Measurements from ENCODE around the gene SALL3. TPM values are rescaled to one million over a fixed set of nuclear protein-coding genes. Genes with fewer than 3 reads are reported as not detected.
"Not testable (repeated sequence)": the region's sequence is repeated elsewhere in the genome, so short reads cannot be mapped to it uniquely, and the experiment has no call there.

Gene SALL3
- polyA plus RNA-seq (2013, experiment 1 of 2): 6.9 TPM
- polyA plus RNA-seq (2013, experiment 2 of 2): 7.2 TPM

DNA sequence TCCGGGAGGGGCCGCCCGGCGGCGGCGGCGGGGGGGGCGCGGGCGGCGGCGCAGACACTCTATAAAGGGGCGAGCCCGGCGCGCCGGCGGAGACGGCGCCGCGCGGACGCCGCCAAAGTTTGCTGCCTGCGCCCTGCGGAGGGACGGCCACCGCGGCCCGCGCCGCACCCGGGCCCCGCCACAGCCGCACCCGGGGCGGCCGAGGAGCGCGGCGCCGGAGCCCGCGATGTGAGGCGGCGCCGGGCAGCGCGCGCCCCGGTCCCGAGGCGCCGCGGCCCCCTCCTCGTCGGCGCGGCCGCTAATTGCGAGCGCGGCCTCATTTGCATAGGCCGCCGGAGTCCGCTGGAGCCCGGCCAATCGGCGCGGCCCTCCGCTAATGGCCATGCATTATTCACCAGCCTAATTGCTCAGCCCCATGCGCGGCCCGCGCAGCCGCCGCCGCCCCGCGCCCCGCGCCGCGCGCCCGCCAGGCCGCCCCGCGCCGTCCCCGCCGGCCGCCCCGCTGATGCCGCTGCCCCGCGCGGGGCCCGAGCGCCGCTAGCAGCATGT lies at the start of gene SALL3:
Gene SALL3 (plus strand): TSS at position 89 of the 549 bp plus-strand sequence. CDS start 457 bp downstream, at position 546.
- H3K9me3 ChIP-seq (ENCODE audit: control insufficient read depth, low read length): no peaks in the 10 kb centered on the region
- WGBS, 2 experiments (ENCODE audit: insufficient coverage in 2 of 2): 0 to 1% methylated on average over 37 to 88 of the region's 102 CpGs
- H3K4me1 ChIP-seq (ENCODE audit: control insufficient read depth, insufficient read depth, low read length, poor library complexity, severe bottlenecking): peaks cover 10% of the 10 kb centered on the region
- H3K4me3 ChIP-seq (ENCODE audit: extremely low read depth, insufficient read depth, low read length, poor library complexity, severe bottlenecking): peak within 1 kb of the TSS; percentile 67
- H3K36me3 ChIP-seq (ENCODE audit: control insufficient read depth, insufficient read depth, low read length): no peaks in the 10 kb centered on the region
- no peak within 1 kb of the TSS for H3K27ac ChIP-seq (ENCODE audit: low read depth, low read length, severe bottlenecking)

- WGBS, 2 experiments (ENCODE audit: insufficient coverage in 2 of 2): 77 to 83% methylated on average over 11 to 12 of the region's 14 CpGs
- Histone ChIP-seq H3K4me3 (ENCODE audit: extremely low read depth, insufficient read depth, low read length, poor library complexity, severe bottlenecking) (no peak overlapping the region), H3K27ac (ENCODE audit: low read depth, low read length, severe bottlenecking) (no peak overlapping the region), H3K36me3 (ENCODE audit: control insufficient read depth, insufficient read depth, low read length) (no peaks in the 10 kb centered on the region), H3K9me3 (ENCODE audit: control insufficient read depth, low read length) (no peaks in the 10 kb centered on the region), H3K4me1 (ENCODE audit: control insufficient read depth, insufficient read depth, low read length, poor library complexity, severe bottlenecking) (no peaks in the 10 kb centered on the region)
Measured at GRCh38 chr18:78932281-78932680, 47.3 kb upstream of the SALL3 start.

DNA sequence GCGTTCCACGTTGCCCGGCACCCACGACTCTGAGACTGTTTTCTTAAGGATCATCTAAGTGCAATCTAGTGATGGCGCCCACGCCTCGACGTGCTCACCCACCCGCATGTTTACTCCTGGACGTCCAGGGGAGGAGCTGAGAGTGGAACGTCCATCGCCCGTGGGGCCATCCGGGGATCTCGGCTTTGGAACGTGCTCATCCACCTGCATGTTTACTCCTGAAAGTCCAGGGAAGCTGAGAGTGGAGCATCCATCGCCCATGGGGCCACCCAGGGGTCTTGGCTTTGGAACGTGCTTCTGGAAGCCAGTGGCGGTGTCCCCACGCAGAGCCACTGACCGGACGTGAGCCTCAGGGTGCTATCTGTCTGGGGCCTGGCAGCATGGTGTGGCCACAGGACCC lies 45.6 kb upstream of the SALL3 start:
- Histone ChIP-seq H3K4me1 (ENCODE audit: control insufficient read depth, insufficient read depth, low read length, poor library complexity, severe bottlenecking) (no peaks in the 10 kb centered on the region), H3K27ac (ENCODE audit: low read depth, low read length, severe bottlenecking) (no peak overlapping the region), H3K9me3 (ENCODE audit: control insufficient read depth, low read length) (no peaks in the 10 kb centered on the region), H3K36me3 (ENCODE audit: control insufficient read depth, insufficient read depth, low read length) (no peaks in the 10 kb centered on the region), H3K4me3 (ENCODE audit: extremely low read depth, insufficient read depth, low read length, poor library complexity, severe bottlenecking) (no peak overlapping the region)
- WGBS, 2 experiments (ENCODE audit: insufficient coverage in 2 of 2): 94 to 95% methylated on average over 22 of the region's 22 CpGs

DNA sequence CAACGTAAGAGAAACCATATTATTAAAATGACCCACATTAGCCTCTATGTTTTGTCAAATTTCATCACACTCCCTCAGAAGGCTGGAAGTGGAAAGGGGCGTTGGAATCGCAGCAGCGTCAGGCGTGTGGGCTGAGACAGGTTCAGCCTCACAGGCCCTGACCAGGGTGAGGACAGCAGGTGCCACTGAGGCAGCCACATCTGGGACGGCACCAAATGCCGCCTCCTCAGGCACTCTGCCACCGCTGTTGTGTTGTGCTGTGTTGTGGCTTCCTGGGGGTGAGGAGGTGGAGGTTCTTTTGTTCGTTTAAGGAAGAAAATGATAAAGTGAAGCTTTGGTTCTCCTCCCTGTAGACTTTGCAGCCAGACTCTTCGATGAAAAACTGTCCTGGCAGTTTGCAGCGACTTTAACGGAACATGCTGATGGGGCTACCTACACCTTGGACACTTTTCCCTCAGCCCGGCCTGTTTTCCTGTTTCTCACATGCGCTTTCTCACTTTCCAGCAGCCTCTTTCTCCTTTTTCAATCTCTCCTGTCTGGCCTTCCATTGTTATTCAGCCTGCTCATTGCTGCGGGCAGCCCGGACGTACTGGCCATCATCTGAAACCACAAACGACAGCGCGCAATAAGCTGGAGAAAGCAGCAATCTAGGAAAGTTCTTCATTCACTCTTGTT lies 44.9 kb upstream of the SALL3 start:
- Histone ChIP-seq H3K4me1 (ENCODE audit: control insufficient read depth, insufficient read depth, low read length, poor library complexity, severe bottlenecking) (no peaks in the 10 kb centered on the region), H3K36me3 (ENCODE audit: control insufficient read depth, insufficient read depth, low read length) (no peaks in the 10 kb centered on the region), H3K4me3 (ENCODE audit: extremely low read depth, insufficient read depth, low read length, poor library complexity, severe bottlenecking) (no peak overlapping the region), H3K9me3 (ENCODE audit: control insufficient read depth, low read length) (no peaks in the 10 kb centered on the region), H3K27ac (ENCODE audit: low read depth, low read length, severe bottlenecking) (no peak overlapping the region)
- 79 to 88% methylated on average over 15 to 19 of the region's 20 CpGs for WGBS, 2 experiments (ENCODE audit: insufficient coverage in 2 of 2)

DNA sequence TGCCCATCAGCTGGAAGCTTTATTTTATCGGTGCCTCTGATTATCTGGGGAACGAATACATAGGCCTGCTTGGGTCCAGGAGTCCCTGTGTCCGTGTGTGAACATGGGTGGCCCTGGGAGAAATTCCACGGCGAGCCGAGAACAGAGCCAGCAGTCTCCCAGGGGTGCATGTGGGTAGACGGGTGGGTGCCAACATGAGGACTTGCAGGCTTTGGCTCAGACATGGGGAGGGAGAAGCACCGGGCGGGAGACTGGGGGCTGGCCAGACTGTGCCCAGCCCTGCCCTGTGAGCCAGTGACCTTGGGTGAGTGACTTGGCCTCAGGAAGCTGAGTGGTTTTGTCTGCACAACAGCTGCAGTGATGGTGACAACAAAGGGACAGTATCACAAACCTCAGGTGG lies 44.2 kb upstream of the SALL3 start:
- H3K4me1 ChIP-seq (ENCODE audit: control insufficient read depth, insufficient read depth, low read length, poor library complexity, severe bottlenecking): no peaks in the 10 kb centered on the region
- no peaks in the 10 kb centered on the region for H3K9me3 ChIP-seq (ENCODE audit: control insufficient read depth, low read length)
- H3K27ac ChIP-seq (ENCODE audit: low read depth, low read length, severe bottlenecking): no peak overlapping the region
- no peak overlapping the region for H3K4me3 ChIP-seq (ENCODE audit: extremely low read depth, insufficient read depth, low read length, poor library complexity, severe bottlenecking)
- 96 to 97% methylated on average over 8 to 9 of the region's 9 CpGs for WGBS, 2 experiments (ENCODE audit: insufficient coverage in 2 of 2)
- no peaks in the 10 kb centered on the region for H3K36me3 ChIP-seq (ENCODE audit: control insufficient read depth, insufficient read depth, low read length)

GRCh38 chr18:78936251-78937005 lies 43.2 kb upstream of the SALL3 start:
- Histone ChIP-seq H3K36me3 (ENCODE audit: control insufficient read depth, insufficient read depth, low read length) (no peaks in the 10 kb centered on the region), H3K9me3 (ENCODE audit: control insufficient read depth, low read length) (no peaks in the 10 kb centered on the region), H3K4me3 (ENCODE audit: extremely low read depth, insufficient read depth, low read length, poor library complexity, severe bottlenecking) (no peak overlapping the region), H3K27ac (ENCODE audit: low read depth, low read length, severe bottlenecking) (no peak overlapping the region), H3K4me1 (ENCODE audit: control insufficient read depth, insufficient read depth, low read length, poor library complexity, severe bottlenecking) (no peaks in the 10 kb centered on the region)
- 86% methylated on average over 26 to 27 of the region's 28 CpGs for WGBS, 2 experiments (ENCODE audit: insufficient coverage in 2 of 2)

GRCh38 chr18:78937166-78937565 lies 42.5 kb upstream of the SALL3 start:
- no peaks in the 10 kb centered on the region for H3K4me1 ChIP-seq (ENCODE audit: control insufficient read depth, insufficient read depth, low read length, poor library complexity, severe bottlenecking)
- H3K27ac ChIP-seq (ENCODE audit: low read depth, low read length, severe bottlenecking): no peak overlapping the region
- no peak overlapping the region for H3K4me3 ChIP-seq (ENCODE audit: extremely low read depth, insufficient read depth, low read length, poor library complexity, severe bottlenecking)
- H3K36me3 ChIP-seq (ENCODE audit: control insufficient read depth, insufficient read depth, low read length): no peaks in the 10 kb centered on the region
- WGBS, 2 experiments (ENCODE audit: insufficient coverage in 2 of 2): 90 to 93% methylated on average over 3 to 4 of the region's 4 CpGs
- no peaks in the 10 kb centered on the region for H3K9me3 ChIP-seq (ENCODE audit: control insufficient read depth, low read length)

DNA sequence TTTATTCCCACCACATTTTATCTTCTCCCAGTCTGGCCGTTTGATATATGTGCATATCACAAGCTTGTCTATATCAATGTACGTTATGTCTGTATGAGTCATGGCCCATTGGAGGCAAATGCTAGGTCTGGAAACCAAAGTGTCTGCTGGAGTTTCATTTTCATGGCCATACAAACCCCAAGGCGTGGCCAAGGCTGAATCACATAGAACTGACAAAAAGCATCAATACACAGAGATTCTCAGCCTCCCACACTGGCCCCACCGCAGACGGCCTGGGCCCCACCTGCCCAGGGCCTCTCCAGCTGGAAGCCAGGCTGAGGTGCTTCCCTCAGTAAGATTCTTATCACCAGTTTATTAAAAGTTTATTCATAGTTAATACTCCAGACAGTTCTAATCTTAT lies 40.5 kb upstream of the SALL3 start:
- H3K4me3 ChIP-seq (ENCODE audit: extremely low read depth, insufficient read depth, low read length, poor library complexity, severe bottlenecking): no peak overlapping the region
- no peak overlapping the region for H3K27ac ChIP-seq (ENCODE audit: low read depth, low read length, severe bottlenecking)
- 89% methylated on average over 5 of the region's 5 CpGs; no CpG with 5 or more reads in 1 of the 2 experiments for WGBS, 2 experiments (ENCODE audit: insufficient coverage in 2 of 2)

GRCh38 chr18:78939734-78940494 lies 39.7 kb upstream of the SALL3 start:
- Histone ChIP-seq H3K4me1 (ENCODE audit: control insufficient read depth, insufficient read depth, low read length, poor library complexity, severe bottlenecking) (no peaks in the 10 kb centered on the region), H3K36me3 (ENCODE audit: control insufficient read depth, insufficient read depth, low read length) (no peaks in the 10 kb centered on the region), H3K9me3 (ENCODE audit: control insufficient read depth, low read length) (no peaks in the 10 kb centered on the region), H3K4me3 (ENCODE audit: extremely low read depth, insufficient read depth, low read length, poor library complexity, severe bottlenecking) (no peak overlapping the region), H3K27ac (ENCODE audit: low read depth, low read length, severe bottlenecking) (no peak overlapping the region)
- WGBS, 2 experiments (ENCODE audit: insufficient coverage in 2 of 2): 81 to 88% methylated on average over 9 to 19 of the region's 23 CpGs

More for the DNA sequence above, 40.5 kb upstream of the SALL3 start:
- no peaks in the 10 kb centered on the region for H3K36me3 ChIP-seq (ENCODE audit: control insufficient read depth, insufficient read depth, low read length)
- no peaks in the 10 kb centered on the region for H3K9me3 ChIP-seq (ENCODE audit: control insufficient read depth, low read length)
- no peaks in the 10 kb centered on the region for H3K4me1 ChIP-seq (ENCODE audit: control insufficient read depth, insufficient read depth, low read length, poor library complexity, severe bottlenecking)

- not testable (repeated sequence) for H3K4me3 ChIP-seq (ENCODE audit: extremely low read depth, insufficient read depth, low read length, poor library complexity, severe bottlenecking); H3K4me1 ChIP-seq (ENCODE audit: control insufficient read depth, insufficient read depth, low read length, poor library complexity, severe bottlenecking); H3K36me3 ChIP-seq (ENCODE audit: control insufficient read depth, insufficient read depth, low read length); H3K27ac ChIP-seq (ENCODE audit: low read depth, low read length, severe bottlenecking); H3K9me3 ChIP-seq (ENCODE audit: control insufficient read depth, low read length)
- 83 to 100% methylated on average over 1 to 3 of the region's 17 CpGs for WGBS, 2 experiments (ENCODE audit: insufficient coverage in 2 of 2)
Measured at GRCh38 chr18:78942236-78942635, 37.4 kb upstream of the SALL3 start.
